22Rv1 (cell line): ENCODE measurements around the gene ARPC4.
A peak's percentile ranks its signal among the peaks of the same experiment; 100 is the strongest.
"Not testable (repeated sequence)": the region's sequence is repeated elsewhere in the genome, so short reads cannot be mapped to it uniquely, and the experiment has no call there.

Source experiments
- CTCF ChIP-seq: fragments of 450-650 bp; IDR thresholded peaks from 2 replicates; pipeline ENCODE4 v1.5.1; 2017; ENCODE audit warnings: mild to moderate bottlenecking
- ZFX ChIP-seq: fragments of 450-650 bp; IDR thresholded peaks from 2 replicates; pipeline ENCODE4 v1.6.1; 2017; ENCODE audit warnings: antibody characterized with exemption, borderline replicate concordance

DNA sequence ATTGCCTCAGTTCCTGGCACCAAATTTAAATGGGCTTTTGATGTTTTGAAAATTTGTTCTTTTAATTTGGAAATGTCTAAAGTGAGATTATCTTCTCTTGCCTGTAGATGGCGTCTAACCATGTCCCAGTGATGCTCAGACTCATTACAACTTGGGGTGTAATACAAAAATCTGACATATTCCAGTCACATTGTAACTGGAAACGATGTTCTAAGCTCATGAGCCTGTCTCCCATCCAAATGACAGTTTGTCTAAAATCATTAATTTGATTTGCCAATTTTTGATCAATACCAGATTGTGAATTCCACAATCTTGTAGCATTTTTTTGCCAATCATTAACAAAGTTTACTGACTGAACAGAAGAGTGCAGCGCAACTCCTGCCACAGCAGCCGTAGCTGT lies 56.0 kb downstream of the ARPC4 start:
- TF ChIP-seq CTCF = peak; percentile 84
- TF ChIP-seq ZFX = not testable (repeated sequence)
